ENCODE results near the gene ADISSP.
A peak's percentile ranks its signal among the peaks of the same experiment; 100 is the strongest.

Gene ADISSP

DNA sequence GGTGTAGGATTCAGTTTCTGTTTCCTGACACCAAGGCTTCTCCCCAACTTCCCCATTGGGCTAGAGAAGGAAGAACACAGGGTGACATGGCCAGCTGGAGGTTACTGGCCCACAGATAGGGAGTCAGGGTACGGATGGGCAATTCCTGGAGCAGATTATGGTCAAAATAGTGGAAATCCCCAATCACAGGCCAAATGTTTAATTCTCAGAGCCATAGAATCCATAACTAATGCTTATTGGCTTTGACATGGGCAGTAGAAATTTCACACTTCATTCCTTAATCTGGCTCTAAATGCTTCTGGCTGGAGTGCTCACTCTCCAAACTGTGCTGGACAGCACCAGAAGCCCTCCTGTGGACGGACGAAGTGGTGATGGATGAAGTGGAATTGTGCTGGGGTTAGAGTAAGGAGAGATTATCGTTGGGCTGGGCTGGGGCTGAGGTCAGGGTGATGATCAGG is 56.0 kb downstream of the ADISSP start:
- Mint-ChIP-seq H3K27me3 (peaks cover 13% of the 10 kb centered on the region), H3K4me1 (no peaks in the 10 kb centered on the region), H3K4me3 (no peak overlapping the region), H3K9me3 (no peaks in the 10 kb centered on the region), H3K27ac (no peak overlapping the region)
- DNase-seq: no peak
- no peak for ATAC-seq

DNA sequence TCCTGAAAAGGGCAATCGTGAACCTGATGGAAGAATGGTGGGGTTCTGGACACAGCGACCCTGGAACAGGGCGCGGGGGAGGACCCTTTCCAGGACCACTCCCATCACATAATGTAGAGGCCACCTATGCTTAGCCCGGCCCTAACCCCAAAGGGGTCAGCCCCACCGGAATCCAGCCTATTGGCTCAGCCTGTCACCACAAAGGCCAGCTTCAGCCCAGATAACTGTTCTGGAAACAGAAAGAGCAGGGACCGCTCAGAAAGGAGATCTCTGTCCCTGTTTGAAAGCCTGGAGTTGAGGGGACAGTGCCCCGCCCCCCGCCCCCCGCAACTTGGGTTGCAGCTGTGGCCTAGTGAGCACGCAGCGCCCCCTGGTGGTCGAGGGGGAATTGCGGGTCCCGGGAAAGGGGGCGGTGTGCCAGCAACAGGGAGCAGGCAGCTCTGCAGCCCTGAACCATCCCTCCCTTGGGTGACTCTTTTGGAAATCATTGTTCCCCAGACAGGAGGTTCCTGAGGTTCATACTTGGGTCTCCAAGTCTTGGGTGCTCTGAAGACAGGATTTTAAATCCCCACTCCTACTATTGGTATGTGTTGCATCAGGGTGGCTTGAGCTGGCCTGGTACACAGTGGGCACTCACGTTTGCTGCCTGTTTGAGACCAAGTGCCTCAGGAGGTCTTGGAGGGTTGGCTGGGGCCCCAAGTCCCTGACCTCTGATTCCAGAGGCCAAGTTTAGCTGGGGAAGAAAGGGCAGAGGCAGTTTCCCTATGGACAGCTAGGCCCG is 56.7 kb downstream of the ADISSP start:
- peak; percentile 75 to 79 for DNase-seq
- Mint-ChIP-seq H3K4me3 (no peak overlapping the region), H3K27me3 (peaks cover 13% of the 10 kb centered on the region), H3K4me1 (no peaks in the 10 kb centered on the region), H3K27ac (no peak overlapping the region), H3K9me3 (no peaks in the 10 kb centered on the region)
- peak; percentile 75 for ATAC-seq

DNA sequence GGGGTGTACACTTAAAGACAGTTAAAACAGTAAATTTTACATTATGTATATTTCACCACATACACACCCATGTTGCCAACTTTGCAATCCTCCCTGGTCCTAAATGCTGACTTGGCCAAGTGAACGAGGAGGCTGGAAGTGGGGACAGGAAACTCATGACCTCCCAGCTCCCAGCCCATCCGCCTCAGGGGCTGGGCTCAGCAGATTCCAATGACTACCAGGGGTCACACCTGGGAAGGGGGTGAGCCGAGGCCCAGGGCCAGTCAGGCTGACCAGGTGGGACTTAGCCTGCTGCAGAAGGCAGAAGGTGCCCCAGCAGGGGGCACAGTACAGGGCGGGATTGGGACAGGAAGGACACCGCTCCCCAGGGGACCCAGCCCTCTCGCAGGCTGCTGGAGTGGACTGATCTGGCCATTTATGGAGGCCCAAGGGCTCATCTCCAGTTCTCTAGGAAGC is 57.5 kb downstream of the ADISSP start:
- Mint-ChIP-seq H3K27ac (no peak overlapping the region), H3K4me3 (no peak overlapping the region), H3K9me3 (no peaks in the 10 kb centered on the region), H3K4me1 (no peaks in the 10 kb centered on the region), H3K27me3 (peaks cover 13% of the 10 kb centered on the region)
- ATAC-seq (peak; percentile 21), DNase-seq (no peak)

DNA sequence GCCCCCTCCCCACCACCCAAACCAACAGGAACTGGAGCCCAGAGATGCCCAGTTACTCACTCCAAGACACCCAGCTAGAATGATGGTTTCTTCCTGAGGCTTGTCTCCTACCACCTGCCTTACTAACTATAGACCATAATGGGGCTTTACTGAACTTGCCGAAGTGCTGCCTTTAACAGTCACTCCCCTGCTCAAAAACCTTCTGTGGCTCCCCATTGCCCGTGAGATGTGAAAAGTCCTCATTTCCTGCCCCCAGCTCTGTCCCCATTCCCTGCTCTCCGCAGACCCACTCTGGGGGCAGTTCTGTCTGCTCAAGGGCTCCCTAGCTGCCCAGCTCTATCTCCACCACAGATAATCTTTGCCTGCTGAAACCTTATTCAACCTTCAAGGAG is 60.0 kb downstream of the ADISSP start:
- H3K27ac Mint-ChIP-seq: no peak overlapping the region
- peaks cover 13% of the 10 kb centered on the region for H3K27me3 Mint-ChIP-seq
- H3K9me3 Mint-ChIP-seq: no peaks in the 10 kb centered on the region
- no peaks in the 10 kb centered on the region for H3K4me1 Mint-ChIP-seq
- no peak overlapping the region for H3K4me3 Mint-ChIP-seq
- no peak for DNase-seq
- no peak for ATAC-seq

DNA sequence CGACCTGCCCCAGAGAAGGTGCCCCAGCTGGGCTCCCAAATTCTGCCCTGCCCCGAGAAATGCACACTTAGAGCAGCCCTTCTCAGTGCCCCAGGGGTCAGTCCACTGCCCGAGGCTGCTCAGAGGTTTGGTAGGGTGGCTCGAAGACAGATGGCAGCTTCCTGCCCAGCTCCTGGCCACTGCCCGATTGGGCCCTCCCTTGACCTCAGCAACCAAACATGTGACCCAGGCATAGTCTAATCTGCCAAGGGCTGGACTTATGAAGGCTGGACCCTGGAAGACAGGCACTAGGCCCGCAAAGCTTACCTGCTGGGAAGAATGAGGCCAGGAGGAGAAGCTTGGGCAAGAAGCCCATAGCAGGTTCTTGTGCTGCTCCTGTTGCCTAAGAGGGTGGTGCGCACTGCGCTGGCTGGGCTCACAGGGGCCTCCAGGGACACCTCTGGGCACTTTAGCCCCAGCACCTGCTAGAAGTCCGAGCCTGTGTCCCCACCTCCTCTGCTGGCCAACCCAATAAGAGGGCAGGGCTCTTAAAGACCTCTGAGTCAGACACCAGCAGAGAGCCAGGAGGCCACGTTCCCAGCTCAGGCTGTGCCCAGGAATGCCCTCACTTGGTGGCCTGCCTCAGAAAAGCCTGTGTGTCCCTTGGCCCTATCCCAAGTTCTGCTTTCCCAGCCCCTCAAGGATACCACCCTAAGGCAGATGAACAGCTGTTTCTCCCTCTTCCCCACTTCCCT is 60.6 kb downstream of the ADISSP start:
- H3K27ac Mint-ChIP-seq: no peak overlapping the region
- H3K4me1 Mint-ChIP-seq: no peaks in the 10 kb centered on the region
- ATAC-seq (no peak), DNase-seq (no peak)
- H3K27me3 Mint-ChIP-seq: peaks cover 10% of the 10 kb centered on the region
- H3K9me3 Mint-ChIP-seq: no peaks in the 10 kb centered on the region
- H3K4me3 Mint-ChIP-seq: no peak overlapping the region

DNA sequence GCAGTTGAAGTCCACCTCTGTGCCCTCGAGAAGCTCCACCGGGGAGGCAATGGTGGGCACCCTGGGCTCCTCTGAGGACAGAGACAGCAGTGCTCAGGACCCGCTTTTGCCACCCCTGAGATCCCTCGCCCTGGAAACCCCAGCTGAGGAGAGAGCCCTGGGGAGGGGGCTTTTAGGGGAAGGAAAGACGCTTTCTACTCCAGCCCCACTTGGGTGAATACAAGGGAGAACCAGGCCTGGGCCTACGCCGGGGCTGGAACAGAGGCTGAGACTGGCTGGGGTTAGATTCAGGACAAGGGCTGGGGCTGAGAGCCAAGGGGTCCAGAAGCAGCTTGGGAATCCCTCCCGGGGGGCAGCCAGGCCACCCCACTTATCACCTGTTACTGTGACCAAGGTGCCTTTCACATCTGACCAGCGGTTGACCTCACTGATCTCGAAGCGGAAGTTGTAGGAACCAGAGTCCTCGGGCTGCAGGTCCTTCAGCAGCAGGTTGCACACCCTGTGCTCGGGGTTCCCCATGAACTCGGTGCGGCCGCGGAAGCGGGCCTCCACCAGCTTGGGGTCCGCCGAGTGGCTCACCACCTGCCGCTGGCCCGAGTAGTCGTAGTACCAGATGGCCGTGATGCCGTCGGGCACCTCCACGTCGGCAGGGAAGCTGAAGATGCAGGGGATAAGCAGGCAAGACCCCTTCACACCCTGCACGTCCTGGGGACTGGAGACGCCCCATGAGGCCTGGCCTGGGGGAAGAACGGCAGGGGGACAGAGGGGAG is 61.4 kb downstream of the ADISSP start:
- ATAC-seq (no peak), DNase-seq (no peak)
- Mint-ChIP-seq H3K4me1 (no peaks in the 10 kb centered on the region), H3K4me3 (no peak overlapping the region), H3K27me3 (peaks cover 2% of the 10 kb centered on the region), H3K9me3 (no peaks in the 10 kb centered on the region), H3K27ac (peak overlapping the region in 1 of 2 donors; percentile 54)

DNA sequence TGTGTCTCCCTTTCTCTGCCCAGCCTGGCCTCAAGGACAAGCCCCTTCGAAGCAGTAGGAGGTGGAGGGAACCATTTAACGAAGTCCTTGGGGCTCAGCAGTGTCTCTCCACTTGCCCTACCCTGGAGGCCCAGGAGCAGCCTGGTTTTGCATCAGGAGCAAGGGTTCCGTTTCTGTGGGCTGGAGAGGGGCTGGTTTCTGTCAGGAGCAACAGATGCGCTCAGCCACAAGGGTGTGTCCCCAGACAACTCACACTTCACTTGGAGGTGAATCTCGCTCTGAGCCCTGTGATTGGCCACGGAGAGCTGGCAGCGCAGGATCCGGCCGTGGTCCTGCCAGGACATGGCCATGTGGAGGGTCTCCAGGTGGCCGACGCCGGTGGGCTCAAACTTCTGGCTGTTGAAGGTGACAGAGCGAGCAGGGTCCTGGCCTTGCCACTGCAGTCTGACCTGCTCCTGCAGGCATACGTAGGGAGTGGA is 62.0 kb downstream of the ADISSP start:
- Mint-ChIP-seq H3K9me3 (no peaks in the 10 kb centered on the region), H3K27ac (no peak overlapping the region), H3K4me1 (no peaks in the 10 kb centered on the region), H3K4me3 (no peak overlapping the region), H3K27me3 (no peaks in the 10 kb centered on the region)
- ATAC-seq (no peak), DNase-seq (no peak)

DNA sequence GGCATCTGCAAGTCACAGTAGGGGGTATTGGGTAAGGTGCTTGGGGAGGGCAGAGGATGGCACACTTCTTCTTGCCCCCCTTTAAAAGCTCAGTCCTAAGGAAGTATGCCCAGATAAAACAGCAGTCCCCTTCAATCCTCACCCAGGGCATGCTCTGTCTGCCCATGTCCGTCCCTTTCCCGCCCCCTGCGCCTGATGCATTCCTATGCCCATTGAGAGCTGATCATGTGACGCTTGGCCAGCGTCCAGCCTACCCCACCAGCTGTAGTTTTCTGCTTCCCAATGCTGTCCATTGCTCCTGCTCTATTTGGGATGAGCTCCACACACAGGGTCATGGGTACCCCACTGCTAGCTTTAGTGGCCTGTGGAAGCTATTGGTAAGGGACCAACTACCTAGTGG is 63.5 kb downstream of the ADISSP start:
- H3K27ac Mint-ChIP-seq: peak overlapping the region in 1 of 2 donors; percentile 91

More for the DNA sequence above, 63.5 kb downstream of the ADISSP start:
- no peak overlapping the region for H3K4me3 Mint-ChIP-seq
- no peak for DNase-seq
- ATAC-seq: no peak
- no peaks in the 10 kb centered on the region for H3K9me3 Mint-ChIP-seq
- H3K27me3 Mint-ChIP-seq: no peaks in the 10 kb centered on the region
- no peaks in the 10 kb centered on the region for H3K4me1 Mint-ChIP-seq

Data from stimulated activated naive CD8-positive, alpha-beta T cell treated with anti-CD3 and anti-CD28 coated beads, Interleukin-15, amount 100 ng/mL, for 72 hours (primary cell).